HG03066 (cell line): Measurements from ENCODE around the gene PTRH1.

Source experiments
- ATAC-seq: cut with Tn5 transposase; IDR thresholded peaks from one replicate; pipeline ENCODE4 v1.9.1; 2021; ENCODE audit warnings: low read depth; ENCODE audit not compliant: unreplicated experiment

The PTRH1 gene

DNA sequence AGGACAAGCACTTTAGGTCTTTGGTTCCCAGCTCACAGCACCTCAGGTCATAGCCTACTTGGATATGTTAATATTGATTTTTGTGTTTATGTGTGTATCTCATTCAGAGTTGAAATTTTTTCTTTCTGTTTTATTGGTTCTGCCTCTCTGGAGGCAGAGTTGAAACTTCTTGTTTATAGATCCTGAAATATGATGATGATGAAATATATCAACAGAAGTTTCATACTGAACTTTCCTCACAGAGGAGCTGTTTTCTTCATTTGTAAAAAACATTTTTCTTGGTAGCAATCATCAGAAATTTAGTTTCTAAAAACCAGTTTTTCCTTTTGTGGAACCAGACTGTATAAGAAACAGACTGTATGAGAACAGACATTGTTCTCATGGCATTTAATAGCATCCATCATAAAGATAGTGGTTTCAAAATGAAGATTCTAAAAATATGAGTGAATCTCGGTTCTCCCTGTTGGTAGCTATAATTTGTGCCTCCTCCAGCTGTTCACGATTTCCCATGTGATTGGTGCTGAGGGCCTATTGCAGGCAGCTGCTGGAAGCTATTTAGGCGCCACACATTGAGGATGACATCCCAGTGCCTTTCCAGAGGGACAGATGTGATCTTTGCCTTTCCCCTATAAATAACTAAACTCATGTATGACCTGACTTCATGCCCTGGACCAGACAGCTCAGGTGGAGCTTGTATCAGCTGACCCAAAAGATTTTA, 48.2 kb downstream of the PTRH1 start:
- ATAC-seq, result no peak

DNA sequence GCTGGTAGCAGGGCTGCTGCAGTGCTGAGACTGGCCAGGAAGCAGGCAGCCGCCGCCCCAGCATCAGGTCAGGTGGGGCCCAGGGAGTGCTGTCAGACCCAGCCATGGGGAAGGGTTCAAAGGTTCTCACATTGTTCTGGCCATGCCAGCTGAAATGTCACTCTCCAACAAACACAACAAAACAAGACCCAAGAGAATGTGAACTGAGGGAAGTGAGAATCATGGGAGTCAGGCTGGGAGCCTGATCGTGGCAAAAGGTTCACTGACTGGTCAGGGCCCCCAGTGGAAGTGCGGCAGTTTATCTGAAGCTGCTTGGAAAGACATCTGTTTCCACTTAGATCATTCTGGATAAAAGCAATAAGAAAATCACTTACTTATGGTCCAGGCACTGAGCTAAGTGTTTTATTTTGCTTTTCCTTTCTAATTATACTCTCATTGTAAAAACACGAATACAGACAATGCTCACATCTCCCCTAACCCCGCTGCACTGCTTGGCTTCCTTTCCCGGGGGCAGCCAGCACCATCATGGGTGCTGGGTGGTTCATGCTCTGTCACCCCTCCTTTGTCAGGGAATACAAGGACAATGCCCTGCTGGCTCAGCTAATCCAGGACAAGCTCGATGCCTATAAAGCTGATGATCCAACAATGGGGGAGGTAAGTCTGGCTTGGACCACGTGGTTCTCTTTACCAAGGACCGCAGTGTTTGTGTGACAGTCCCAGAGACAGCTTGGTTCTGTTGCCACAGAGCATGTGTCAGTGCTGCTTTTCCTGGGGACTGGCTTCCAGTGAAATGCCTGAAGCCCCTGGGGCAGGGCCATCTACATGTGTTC, 50.6 kb downstream of the PTRH1 start:
- ATAC-seq, result no peak

GRCh38 chr9:127664324-127664677, 51.2 kb downstream of the PTRH1 start:
- no peak for ATAC-seq
